Stomach (tissue), 4 donors: Measurements from ENCODE around the gene SSTR3.

Experiments used
- EP300 ChIP-seq: sonication (generic); formaldehyde crosslinking; IDR thresholded peaks from one replicate; pipeline ENCODE4 v1.6.1; 2017; ENCODE audit warnings: antibody characterized with exemption
- POLR2A ChIP-seq, 4 donors: fragments of 450-650 bp; IDR thresholded peaks; one replicate each; pipeline ENCODE4 v1.6.1; 2016; ENCODE audit warnings: antibody characterized with exemption in 4 of 4, control low read depth in 2 of 4, mild to moderate bottlenecking in 1 of 4, moderate library complexity in 1 of 4
- TF ChIP-seq, protein P1 (sequence below), 7 experiments: fragments of 450-650 bp in 4 of 7; fragments of 200-600 bp in 3 of 7; sonication (generic) in 3 of 7; IDR thresholded peaks; one replicate each; pipeline ENCODE4 v1.5.1; 2016 to 2019; ENCODE audit warnings: antibody characterized with exemption in 7 of 7, control low read depth in 2 of 7, mild to moderate bottlenecking in 1 of 7

DNA sequence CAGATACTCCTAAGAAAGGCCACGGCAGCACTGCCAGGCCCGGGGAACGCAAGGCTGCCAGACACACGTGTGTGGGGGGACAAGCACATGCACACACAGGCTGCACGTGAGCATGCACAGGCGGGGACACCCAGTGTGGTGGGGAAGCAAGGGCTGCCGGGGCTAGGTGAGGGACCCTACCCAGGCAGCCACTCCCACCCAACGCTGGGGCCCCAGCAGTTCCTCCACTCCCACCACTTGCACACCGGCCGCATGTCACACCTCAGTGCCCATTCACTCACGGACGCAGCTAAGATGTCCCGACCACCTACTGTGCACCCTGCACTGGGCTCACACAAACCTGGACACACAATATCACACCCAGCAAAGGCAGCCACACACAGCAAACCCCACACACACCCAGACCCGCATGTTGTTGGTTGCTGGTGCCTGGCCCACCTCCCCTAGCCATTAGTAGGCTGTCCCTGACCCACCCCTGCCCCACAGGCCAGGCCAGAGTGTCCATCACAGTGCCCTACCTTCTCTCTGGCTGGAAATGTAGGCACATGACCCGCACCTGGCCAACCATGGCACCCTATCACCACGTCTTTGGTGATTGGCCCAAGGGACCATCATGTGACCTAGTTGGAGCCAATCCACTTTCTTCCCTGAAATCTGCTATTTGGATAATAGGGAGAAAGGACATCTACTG lies 8.8 kb downstream of the SSTR3 start:
- TF ChIP-seq POLR2A (IDR thresholded peaks at IDR 0.05) (no peak), EP300 (no peak)
- TF ChIP-seq, protein P1, sequence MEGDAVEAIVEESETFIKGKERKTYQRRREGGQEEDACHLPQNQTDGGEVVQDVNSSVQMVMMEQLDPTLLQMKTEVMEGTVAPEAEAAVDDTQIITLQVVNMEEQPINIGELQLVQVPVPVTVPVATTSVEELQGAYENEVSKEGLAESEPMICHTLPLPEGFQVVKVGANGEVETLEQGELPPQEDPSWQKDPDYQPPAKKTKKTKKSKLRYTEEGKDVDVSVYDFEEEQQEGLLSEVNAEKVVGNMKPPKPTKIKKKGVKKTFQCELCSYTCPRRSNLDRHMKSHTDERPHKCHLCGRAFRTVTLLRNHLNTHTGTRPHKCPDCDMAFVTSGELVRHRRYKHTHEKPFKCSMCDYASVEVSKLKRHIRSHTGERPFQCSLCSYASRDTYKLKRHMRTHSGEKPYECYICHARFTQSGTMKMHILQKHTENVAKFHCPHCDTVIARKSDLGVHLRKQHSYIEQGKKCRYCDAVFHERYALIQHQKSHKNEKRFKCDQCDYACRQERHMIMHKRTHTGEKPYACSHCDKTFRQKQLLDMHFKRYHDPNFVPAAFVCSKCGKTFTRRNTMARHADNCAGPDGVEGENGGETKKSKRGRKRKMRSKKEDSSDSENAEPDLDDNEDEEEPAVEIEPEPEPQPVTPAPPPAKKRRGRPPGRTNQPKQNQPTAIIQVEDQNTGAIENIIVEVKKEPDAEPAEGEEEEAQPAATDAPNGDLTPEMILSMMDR (IDR thresholded peaks at IDR 0.05): no peak
